Activated T-cell treated with anti-CD3 and anti-CD28 coated beads, Interleukin-2, amount 50 U/mL, for 24 hours (primary cell): ENCODE results near the gene AHRR.

Experiments
- DNase-seq: peaks from one replicate; pipeline ENCODE4 v3.0.0-alpha.2; 2020
- H3K27ac Mint-ChIP-seq: 2 replicates; pipeline ENCODE4 v1.8.0; 2020; ENCODE audit warnings: mild to moderate bottlenecking, mixed read lengths
- H3K27me3 Mint-ChIP-seq: 2 replicates; pipeline ENCODE4 v1.8.0; 2020; ENCODE audit warnings: mixed read lengths
- H3K36me3 Mint-ChIP-seq: 2 replicates; pipeline ENCODE4 v1.8.0; 2020; ENCODE audit warnings: low read depth, mixed read lengths
- H3K4me1 Mint-ChIP-seq: 2 replicates; pipeline ENCODE4 v1.8.0; 2020; ENCODE audit warnings: low read depth, mixed read lengths
- H3K4me3 Mint-ChIP-seq: 2 replicates; pipeline ENCODE4 v1.8.0; 2020; ENCODE audit warnings: mild to moderate bottlenecking, moderate library complexity, mixed read lengths
- H3K9me3 Mint-ChIP-seq: 2 replicates; pipeline ENCODE4 v1.8.0; 2020; ENCODE audit warnings: mixed read lengths

AHRR gene

DNA sequence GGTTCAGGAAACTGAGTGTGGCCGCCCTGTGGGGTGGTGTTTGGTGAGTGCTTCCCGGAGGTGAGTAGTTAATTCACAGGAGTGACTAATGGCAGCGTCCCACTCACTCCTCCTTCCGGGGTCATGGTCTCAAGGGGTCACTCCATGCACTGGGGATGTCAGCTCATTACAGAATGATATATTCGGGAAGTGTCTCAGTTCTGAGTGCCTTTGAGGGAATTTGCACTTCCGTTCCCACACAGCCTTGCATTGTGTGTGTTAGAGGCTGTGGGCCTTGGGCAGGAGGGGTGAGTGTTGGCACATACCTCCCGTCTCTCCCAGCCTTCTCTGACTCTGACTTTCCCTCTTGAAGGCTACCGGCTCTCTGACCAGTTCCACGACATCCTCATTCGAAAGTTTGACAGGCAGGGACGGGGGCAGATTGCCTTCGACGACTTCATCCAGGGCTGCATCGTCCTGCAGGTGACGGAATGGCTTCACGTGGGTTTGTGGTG lies 10.5 kb upstream of the AHRR start:
- no peaks in the 10 kb centered on the region for H3K9me3 Mint-ChIP-seq
- H3K4me3 Mint-ChIP-seq, result no peak overlapping the region
- peaks cover 84% of the 10 kb centered on the region for H3K36me3 Mint-ChIP-seq
- no peak for DNase-seq
- no peaks in the 10 kb centered on the region for H3K27me3 Mint-ChIP-seq
- no peak overlapping the region for H3K27ac Mint-ChIP-seq
- no peaks in the 10 kb centered on the region for H3K4me1 Mint-ChIP-seq

DNA sequence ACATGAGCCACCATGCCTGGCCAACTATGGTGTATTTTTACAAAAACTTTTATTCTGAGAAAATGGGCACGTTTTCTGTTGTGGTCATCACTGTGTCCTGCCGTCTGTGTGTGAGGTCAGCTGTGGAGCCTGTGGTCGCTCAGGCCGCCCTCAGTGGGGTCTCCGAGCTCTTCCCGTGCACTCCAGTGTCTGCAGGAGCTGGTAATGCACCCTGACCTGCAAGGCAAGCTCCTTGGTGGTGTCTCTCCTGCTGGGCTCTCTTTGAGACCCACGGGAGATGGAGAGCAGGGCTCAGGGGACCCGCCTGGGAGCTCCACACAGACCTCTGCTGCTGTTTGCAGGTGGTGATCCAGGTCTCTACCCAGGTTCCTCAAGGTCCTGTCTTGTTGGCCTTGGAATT lies 9.6 kb upstream of the AHRR start:
- Mint-ChIP-seq H3K4me1 (peaks cover 6% of the 10 kb centered on the region), H3K27ac (no peak overlapping the region), H3K36me3 (peaks cover 84% of the 10 kb centered on the region), H3K27me3 (no peaks in the 10 kb centered on the region), H3K4me3 (no peak overlapping the region), H3K9me3 (no peaks in the 10 kb centered on the region)
- no peak for DNase-seq

DNA sequence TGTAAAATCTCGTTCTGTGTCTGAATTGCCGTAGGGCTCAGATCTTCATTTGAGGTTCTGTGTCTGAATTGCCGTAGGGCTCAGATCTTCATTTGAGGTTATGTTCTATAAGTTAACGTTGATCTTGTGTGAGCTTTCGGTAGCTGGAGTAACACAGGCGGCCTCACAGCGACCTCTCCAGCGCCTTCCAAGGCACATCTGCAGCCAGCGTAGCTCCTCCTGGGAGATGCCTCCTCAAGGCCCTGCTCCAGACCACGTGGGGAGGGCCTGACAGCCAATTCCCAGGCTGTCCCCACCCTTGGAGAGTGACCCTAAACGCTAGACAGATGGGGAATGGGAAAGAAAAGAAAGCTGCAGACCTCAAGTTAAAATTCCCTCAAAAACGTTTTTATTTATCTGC lies 8.7 kb upstream of the AHRR start:
- H3K4me3 Mint-ChIP-seq, result no peak overlapping the region
- H3K27me3 Mint-ChIP-seq, result no peaks in the 10 kb centered on the region
- no peaks in the 10 kb centered on the region for H3K9me3 Mint-ChIP-seq
- no peak for DNase-seq
- H3K4me1 Mint-ChIP-seq, result peaks cover 6% of the 10 kb centered on the region
- H3K27ac Mint-ChIP-seq, result no peak overlapping the region
- H3K36me3 Mint-ChIP-seq, result peaks cover 77% of the 10 kb centered on the region

DNA sequence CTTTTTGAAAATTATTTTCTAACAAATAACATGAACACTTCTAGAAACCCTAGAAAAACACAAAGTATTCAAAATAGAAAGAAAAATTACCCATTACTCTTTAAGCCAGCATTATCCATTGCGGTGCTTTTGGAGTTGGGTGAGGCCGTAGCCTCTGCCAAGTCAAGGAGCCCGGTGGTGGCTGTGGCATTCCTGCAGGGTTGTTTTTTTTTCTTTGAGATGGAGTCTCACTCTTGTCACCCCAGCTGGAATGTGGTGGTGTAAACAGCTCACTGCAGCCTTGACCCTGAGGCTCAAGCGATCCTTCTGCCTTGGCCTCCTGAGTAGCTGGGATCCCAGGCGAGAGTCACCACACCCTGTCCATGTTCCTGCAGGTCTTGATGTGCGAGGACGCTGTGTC lies 8.2 kb upstream of the AHRR start:
- Mint-ChIP-seq H3K9me3 (no peaks in the 10 kb centered on the region), H3K4me1 (peaks cover 6% of the 10 kb centered on the region), H3K27me3 (no peaks in the 10 kb centered on the region), H3K27ac (no peak overlapping the region), H3K4me3 (no peak overlapping the region), H3K36me3 (peaks cover 73% of the 10 kb centered on the region)
- no peak for DNase-seq

DNA sequence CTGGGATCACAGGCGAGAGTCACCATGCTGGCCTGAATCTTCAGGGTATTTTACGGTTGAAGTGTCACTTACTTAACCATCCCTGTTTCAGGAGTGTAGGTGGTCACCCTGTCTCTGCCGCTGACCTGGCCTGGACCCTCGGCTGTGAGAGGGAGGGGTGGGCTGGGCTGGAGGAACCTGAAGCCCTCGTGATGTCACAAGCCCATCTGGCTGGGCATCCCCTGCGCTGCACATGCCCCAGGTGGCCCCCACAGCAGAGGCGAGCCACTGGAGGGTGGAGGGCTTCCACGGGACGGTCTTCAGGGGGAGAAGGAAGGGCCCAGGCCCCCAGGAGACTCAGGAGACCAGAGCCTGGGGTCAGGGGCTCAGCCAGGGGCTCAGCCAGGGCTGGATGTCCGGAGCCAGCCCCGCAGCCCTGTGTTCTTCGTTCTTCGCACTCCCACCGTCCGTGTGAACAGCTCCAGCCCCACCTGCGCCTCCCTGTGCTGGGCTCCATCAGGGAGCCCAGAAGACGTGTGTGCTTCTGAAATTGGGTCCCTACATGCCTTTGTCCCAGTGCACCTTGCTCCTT lies 7.6 kb upstream of the AHRR start:
- H3K4me1 Mint-ChIP-seq, result peaks cover 6% of the 10 kb centered on the region
- no peaks in the 10 kb centered on the region for H3K9me3 Mint-ChIP-seq
- H3K4me3 Mint-ChIP-seq, result no peak overlapping the region
- no peak for DNase-seq
- H3K36me3 Mint-ChIP-seq, result peaks cover 66% of the 10 kb centered on the region
- H3K27ac Mint-ChIP-seq, result no peak overlapping the region
- H3K27me3 Mint-ChIP-seq, result no peaks in the 10 kb centered on the region

DNA sequence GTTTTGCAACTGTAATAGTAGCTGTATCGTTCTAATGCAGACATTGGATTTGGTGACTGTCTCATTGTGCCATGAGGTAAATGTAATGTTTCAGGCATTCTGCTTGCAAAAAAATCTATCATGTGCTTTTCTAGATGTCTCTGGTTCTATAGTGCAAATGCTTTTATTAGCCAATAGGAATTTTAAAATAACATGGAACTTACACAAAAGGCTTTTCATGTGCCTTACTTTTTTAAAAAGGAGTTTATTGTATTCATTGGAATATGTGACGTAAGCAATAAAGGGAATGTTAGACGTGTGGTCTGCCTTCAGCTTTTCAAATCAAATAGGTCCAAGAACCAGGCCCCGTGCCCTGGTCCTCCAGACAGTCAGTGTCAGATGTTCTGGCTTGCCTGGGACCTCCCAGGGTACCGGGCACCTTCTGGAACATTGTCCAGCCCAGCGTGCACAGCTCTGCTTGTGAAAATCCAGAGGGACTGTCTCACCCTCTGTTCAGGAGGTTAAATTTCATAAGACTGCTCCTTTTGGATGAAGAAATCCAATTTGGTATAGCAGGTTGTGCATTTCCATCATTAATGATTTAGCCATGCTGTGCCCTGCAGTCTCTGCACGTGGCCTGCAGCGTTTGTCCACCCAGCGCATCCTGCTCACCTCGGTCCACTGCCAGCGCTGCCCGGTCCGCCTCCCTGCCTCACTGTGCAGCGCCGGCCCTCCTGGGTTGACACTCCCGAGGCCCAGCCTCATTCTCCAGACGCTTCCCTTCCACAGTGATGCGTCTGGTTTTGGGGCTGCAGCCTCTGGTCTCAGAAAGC lies 6.6 kb upstream of the AHRR start:
- peak overlapping the region; percentile 68 for H3K27ac Mint-ChIP-seq

DNA sequence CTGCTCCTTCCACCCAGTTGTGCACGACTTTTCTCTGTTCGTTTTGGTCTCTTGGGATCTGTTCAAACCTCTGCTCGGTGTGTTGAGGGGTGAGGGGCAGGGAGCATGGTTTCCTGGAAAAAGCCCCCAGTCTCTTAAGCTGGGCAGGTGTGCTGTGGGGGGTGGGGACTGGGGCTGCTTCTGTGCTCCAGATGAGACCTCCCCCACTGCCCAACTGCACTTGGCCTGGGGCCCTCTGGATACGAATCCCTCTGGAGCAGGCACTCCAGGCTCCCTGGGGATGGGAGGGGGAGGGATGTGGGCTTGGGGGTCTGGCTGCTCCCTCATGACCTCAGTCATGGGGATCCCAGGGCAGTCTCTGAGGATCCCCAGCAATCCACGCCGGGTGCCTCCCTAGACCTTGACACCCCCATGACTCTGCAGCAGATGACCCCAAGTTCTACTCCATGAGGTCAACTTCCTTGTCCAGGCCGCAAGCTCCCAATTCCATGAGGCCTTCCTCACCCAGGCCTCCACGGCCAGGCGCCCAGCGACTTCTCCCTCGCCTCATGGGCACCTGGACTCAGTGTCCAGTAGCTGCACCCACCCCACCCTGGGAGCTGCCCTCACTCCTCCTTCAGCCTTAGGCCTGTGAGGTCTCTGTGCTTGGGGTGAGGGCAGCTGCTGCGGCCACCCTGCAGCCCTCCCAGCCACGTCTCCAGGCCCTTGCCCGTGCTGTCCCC lies 5.9 kb upstream of the AHRR start:
- Mint-ChIP-seq H3K4me3 (no peak overlapping the region), H3K27me3 (peaks cover 16% of the 10 kb centered on the region), H3K27ac (peak overlapping the region; percentile 68), H3K36me3 (peaks cover 55% of the 10 kb centered on the region), H3K4me1 (peaks cover 11% of the 10 kb centered on the region), H3K9me3 (no peaks in the 10 kb centered on the region)
- no peak for DNase-seq

More for the DNA sequence above, 6.6 kb upstream of the AHRR start:
- no peaks in the 10 kb centered on the region for H3K9me3 Mint-ChIP-seq
- no peak overlapping the region for H3K4me3 Mint-ChIP-seq
- DNase-seq, result no peak
- peaks cover 6% of the 10 kb centered on the region for H3K4me1 Mint-ChIP-seq
- H3K36me3 Mint-ChIP-seq, result peaks cover 62% of the 10 kb centered on the region
- H3K27me3 Mint-ChIP-seq, result peaks cover 9% of the 10 kb centered on the region

DNA sequence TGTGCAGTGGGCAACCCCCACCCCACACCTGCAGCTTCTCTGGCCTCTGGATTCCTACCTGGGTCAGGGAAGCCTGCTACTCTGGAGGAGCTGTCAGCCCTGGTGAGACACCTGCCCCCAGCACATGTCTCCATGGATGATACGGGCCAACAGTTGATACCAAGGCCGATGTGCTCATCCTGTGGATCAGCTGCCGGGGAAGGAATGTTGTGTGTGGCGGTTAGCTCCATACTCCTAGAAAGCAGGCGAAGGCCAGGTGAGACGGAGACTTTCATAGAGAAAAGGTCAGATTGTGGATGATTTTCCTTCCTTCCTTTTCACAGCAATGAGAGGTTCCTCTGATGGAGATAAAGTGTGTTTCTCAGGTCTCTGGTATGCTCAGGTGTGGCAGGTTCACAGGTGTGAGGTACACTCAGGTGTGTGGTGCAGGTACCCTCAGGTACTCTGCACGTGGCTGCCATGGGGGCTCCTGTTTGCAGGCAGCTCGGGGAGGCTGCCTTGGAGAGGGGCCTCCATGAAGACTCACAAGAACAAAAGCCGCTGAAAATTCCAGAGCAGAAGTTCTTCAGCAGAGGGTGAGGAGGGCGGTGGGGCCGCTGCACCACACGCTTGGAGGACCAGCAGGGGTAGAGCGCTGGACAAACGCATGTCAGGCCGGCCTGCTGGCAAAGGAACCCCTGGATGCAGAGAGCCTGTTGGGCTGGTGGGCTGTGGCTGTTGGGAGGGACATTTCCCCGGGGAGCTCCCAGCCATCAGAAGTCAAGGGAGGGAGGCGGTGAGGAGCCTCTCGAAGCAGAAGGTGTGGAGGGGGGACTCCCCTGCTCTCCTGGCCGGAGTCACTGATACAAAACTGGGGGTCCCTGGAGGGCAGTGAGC lies 5.1 kb upstream of the AHRR start:
- no peak for DNase-seq
- Mint-ChIP-seq H3K27ac (peak overlapping the region; percentile 31), H3K27me3 (peaks cover 20% of the 10 kb centered on the region), H3K4me1 (peaks cover 14% of the 10 kb centered on the region), H3K36me3 (peaks cover 47% of the 10 kb centered on the region), H3K9me3 (no peaks in the 10 kb centered on the region), H3K4me3 (no peak overlapping the region)

DNA sequence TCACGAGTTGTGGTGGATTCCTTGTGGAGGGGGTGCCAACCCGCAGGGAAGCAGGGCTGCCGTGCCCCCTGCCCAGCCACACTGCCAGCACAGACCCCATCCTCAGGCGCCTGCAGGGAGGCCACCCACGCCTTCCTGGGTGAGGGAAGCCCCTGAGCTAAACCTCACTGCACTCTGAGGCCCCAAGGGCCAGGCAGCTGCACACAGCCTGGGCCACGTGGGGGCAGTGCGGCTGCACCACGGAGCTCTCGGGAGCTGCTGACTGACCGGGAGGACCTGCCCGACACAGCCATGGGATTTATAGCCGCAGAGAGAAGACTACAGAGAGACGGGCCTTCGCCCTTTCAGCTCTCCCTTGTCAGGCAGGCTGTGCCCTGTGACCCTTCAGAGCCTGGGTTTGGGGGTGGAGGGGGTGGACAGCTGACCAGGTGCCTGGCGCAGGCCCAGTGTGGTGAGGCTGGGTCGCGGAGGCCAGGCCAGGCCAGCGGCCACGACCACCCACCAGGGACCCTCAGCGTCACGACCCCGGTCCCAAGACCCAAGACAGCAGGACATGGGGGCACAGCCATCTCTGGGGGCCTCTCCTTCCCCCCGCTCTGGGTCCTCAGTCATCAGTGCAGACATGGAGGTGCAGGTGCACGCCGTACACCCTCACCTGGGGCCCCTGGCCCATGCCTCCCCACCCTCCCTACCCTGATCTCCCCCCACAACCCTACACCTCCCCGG lies 4.3 kb upstream of the AHRR start:
- Mint-ChIP-seq H3K27ac (peak overlapping the region; percentile 68), H3K9me3 (no peaks in the 10 kb centered on the region), H3K36me3 (peaks cover 41% of the 10 kb centered on the region), H3K4me3 (no peak overlapping the region), H3K27me3 (peaks cover 20% of the 10 kb centered on the region), H3K4me1 (peaks cover 14% of the 10 kb centered on the region)
- peak; percentile 74 for DNase-seq

DNA sequence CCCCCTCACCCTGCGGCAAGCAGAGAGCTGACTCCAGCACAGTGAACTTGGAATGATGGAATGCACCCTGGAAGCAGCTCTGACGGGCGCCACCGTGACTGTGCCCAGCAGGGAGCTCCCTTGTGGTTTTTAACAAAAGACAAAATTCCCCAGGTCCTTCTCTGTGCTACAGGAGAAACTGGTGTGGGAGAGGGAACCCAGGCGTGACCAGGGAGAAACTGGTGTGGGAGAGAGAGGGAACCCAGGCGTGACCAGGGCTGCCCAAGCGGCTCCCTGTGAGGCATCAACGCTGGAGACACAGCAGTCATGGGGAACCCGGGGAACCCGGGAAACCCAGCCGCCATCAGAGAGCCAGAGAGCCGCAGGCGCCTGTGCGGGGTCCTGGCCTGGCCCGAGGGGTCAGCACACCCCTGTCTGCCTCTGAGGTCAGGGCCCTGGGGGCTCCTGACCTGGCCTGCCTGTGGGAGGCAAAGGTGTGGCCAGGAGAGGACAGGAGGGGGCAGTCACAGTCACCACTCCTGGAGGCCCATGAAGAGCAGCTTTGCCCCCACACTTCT lies 3.1 kb upstream of the AHRR start:
- Mint-ChIP-seq H3K4me1 (peaks cover 18% of the 10 kb centered on the region), H3K27ac (no peak overlapping the region), H3K9me3 (no peaks in the 10 kb centered on the region), H3K36me3 (peaks cover 32% of the 10 kb centered on the region), H3K27me3 (peaks cover 24% of the 10 kb centered on the region), H3K4me3 (no peak overlapping the region)
- no peak for DNase-seq

DNA sequence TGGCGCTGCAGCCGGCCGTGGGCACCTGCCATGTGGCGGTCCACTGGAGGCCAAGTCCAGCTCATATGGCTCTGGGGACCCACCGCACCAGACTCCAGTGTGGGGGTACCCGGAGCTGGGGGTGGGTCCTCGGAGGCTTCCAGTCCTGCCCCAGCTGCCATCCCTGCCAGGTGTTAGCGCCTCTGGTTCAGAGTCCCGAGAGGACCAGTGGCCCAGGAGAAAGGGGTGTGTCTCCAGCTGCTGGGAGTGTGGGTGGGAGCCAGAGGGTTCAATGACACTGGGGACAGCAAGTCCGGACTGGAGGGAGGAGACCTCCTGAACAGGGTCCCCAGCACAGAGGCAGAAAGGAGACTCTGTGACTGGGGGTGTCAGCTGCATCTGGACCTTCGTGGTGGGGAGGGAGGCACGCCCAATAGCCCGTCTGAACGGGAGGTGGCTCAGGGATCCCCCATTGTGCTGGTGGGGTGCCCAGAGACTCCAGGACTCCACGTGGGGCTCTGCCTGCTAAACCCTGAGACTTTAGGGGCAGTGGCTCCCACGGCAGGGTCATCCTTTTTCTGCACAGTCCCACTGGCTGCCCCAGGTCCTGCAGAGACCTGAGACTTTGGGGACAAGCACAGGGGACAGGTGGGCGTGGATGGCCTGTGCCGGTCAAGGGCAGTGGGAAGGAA lies 2.4 kb upstream of the AHRR start:
- no peak for DNase-seq
- Mint-ChIP-seq H3K4me3 (peak overlapping the region; percentile 10), H3K27ac (no peak overlapping the region), H3K4me1 (peaks cover 21% of the 10 kb centered on the region), H3K27me3 (peaks cover 30% of the 10 kb centered on the region), H3K9me3 (no peaks in the 10 kb centered on the region), H3K36me3 (peaks cover 32% of the 10 kb centered on the region)

DNA sequence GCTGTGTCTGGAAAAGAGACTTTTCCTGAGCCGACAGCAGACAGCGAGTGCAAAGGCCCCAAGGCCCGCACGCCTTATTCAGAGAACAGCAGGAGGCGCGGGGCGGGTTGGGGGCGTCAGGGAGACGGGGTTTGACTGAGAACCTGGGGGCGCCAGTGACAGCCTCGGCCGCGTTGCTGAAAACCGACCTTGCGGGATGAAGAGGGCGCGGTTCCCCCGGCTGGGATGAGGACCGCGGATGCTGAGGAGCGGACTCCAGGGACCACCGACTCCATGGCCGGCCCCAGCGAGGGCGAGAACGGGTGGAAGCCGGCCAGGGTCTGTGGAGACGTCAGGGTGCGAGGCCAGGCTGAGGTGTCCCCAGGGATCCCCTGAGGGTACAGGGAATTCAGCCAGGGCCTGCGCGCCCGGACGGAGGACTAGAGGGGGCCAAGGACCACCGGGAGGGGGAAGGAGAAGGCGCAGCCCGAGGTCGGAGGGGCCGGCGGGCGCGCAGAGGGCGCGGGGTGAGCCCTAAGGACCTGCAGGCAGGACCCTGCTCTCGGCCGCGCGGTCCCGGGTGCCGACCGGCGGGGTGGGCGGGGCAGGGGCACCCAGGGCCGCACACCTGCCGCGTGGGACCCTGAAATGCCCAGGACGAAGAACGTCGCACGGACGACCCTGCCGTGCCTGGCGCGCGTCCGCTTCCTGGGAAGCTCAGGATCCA lies 837 bp upstream of the AHRR start:
- peak overlapping the region; percentile 76 for H3K4me3 Mint-ChIP-seq
- no peaks in the 10 kb centered on the region for H3K9me3 Mint-ChIP-seq
- peaks cover 37% of the 10 kb centered on the region for H3K27me3 Mint-ChIP-seq
- peaks cover 18% of the 10 kb centered on the region for H3K36me3 Mint-ChIP-seq
- DNase-seq, result no peak
- peak overlapping the region; percentile 64 for H3K27ac Mint-ChIP-seq
- H3K4me1 Mint-ChIP-seq, result peaks cover 21% of the 10 kb centered on the region
